Mammary epithelial cell (primary cell): Measurements from ENCODE around the gene AADACL3.

Experiments used
- CTCF ChIP-seq, 2 donors: IDR thresholded peaks in 1 of 2; conservative IDR thresholded peaks in 1 of 2; 2 replicates each; pipeline ENCODE4 v1.5.1; 2011 to 2012; ENCODE audit warnings: inconsistent platforms in 2 of 2, low read length in 2 of 2, mild to moderate bottlenecking in 2 of 2, control low read depth in 1 of 2, low read depth in 1 of 2; ENCODE audit not compliant: insufficient read depth in 1 of 2; ENCODE audit errors: extremely low read depth in 1 of 2
- EZH2 ChIP-seq: IDR thresholded peaks from 2 replicates; pipeline ENCODE4 v1.6.1; 2012; ENCODE audit warnings: low read length, inconsistent platforms, borderline replicate concordance

DNA sequence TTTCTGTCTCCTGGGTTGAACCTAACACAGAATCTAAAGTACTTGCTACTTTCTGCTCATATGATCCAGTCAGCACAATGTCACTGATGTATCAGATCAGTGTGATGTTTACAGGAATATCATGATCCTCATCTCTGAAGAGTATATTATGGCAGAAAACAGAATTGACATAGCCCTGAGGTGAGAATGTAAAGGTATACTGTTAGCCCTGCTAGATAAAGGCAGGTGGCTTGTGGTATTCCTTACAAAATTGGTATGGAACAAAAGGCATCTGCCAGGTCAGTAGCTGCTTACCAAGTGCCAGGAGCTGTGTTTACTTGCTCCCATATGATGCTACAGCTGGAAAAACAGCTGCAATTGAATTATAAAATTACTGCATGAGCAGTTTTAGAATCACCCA, 41.6 kb upstream of the AADACL3 start:
- TF ChIP-seq CTCF (conservative IDR thresholded peaks at IDR 0.05 in 1 of 2, IDR thresholded peaks at IDR 0.05 in 1 of 2; ENCODE audit: extremely low read depth in 1 of 2, insufficient read depth in 1 of 2, low read depth in 1 of 2, low read length in 2 of 2) (no peak), EZH2 (no peak)
